Fibroblast of lung (primary cell): Measurements from ENCODE around the gene CLPTM1L. TPM values are rescaled to one million over a fixed set of nuclear protein-coding genes. Genes with fewer than 3 reads are reported as not detected.
"Not testable (repeated sequence)": the region's sequence is repeated elsewhere in the genome, so short reads cannot be mapped to it uniquely, and the experiment has no call there.

Experiments used
- DNase-seq, 2 donors: peaks; one replicate each; pipeline versions ENCODE4 v3.0.0 to v3.0.0-alpha.2; 2010; ENCODE audit warnings: low read depth in 2 of 2
- H2AFZ ChIP-seq: 2 replicates; pipeline ENCODE4 v1.5.1; 2012; ENCODE audit warnings: low read length, control low read depth, inconsistent platforms
- H3K27ac ChIP-seq: 2 replicates; pipeline ENCODE4 v1.5.1; 2011; ENCODE audit warnings: low read length, control low read depth; ENCODE audit not compliant: insufficient read depth
- H3K27me3 ChIP-seq: 2 replicates; pipeline ENCODE4 v1.5.1; 2011; ENCODE audit warnings: mild to moderate bottlenecking, low read length; ENCODE audit not compliant: control insufficient read depth, insufficient read depth
- H3K36me3 ChIP-seq: 2 replicates; pipeline ENCODE4 v1.5.1; 2011; ENCODE audit warnings: low read length; ENCODE audit not compliant: control insufficient read depth, insufficient read depth
- H3K4me1 ChIP-seq: 2 replicates; pipeline ENCODE4 v1.5.1; 2011; ENCODE audit warnings: low read length; ENCODE audit not compliant: control insufficient read depth, insufficient read depth; ENCODE audit errors: extremely low read depth
- H3K4me2 ChIP-seq: 2 replicates; pipeline ENCODE4 v1.5.1; 2011; ENCODE audit warnings: low read length, control low read depth; ENCODE audit not compliant: insufficient read depth; ENCODE audit errors: extremely low read depth
- H3K4me3 ChIP-seq, 4 experiments: fragments of 200-600 bp in 1 of 4; sonication (generic) in 1 of 4; replicated peaks in 1 of 4; 2 replicates each; pipeline ENCODE4 v1.5.1; 2011 to 2016; ENCODE audit warnings: low read length in 4 of 4, low read depth in 3 of 4, mild to moderate bottlenecking in 3 of 4, control low read depth in 2 of 4, inconsistent platforms in 1 of 4, mixed read lengths in 1 of 4; ENCODE audit not compliant: insufficient read depth in 1 of 4; ENCODE audit errors: control extremely low read depth in 1 of 4
- H3K79me2 ChIP-seq: 2 replicates; pipeline ENCODE4 v1.5.1; 2012; ENCODE audit warnings: mild to moderate bottlenecking, low read length, inconsistent platforms; ENCODE audit not compliant: control insufficient read depth, insufficient read depth
- H3K9ac ChIP-seq: 2 replicates; pipeline ENCODE4 v1.5.1; 2011; ENCODE audit warnings: mild to moderate bottlenecking, low read length, control low read depth; ENCODE audit not compliant: insufficient read depth
- H3K9me3 ChIP-seq: 2 replicates; pipeline ENCODE4 v1.5.1; 2012; ENCODE audit warnings: low read depth, low read length; ENCODE audit not compliant: control insufficient read depth, insufficient read depth
- H4K20me1 ChIP-seq: 2 replicates; pipeline ENCODE4 v1.5.1; 2011; ENCODE audit warnings: low read length; ENCODE audit not compliant: control insufficient read depth, insufficient read depth; ENCODE audit errors: extremely low read depth
- EZH2 ChIP-seq: IDR thresholded peaks from 2 replicates; pipeline ENCODE4 v1.5.1; 2012; ENCODE audit warnings: low read length, control low read depth, mild to moderate bottlenecking; ENCODE audit errors: missing control alignments
- polyA plus RNA-seq, 2 donors: library from polyadenylated mRNA; depleted of rRNA in 1 of 2; stranded (reverse) in 1 of 2; unstranded in 1 of 2; fragments of >200 nt; gene quantifications; 2 replicates each; pipeline ENCODE4 v1.2.1, GENCODE V29; 2011 to 2012; ENCODE audit warnings: missing spikeins in 1 of 2
- total RNA-seq: library from RNA; depleted of rRNA; stranded (reverse); fragments of >200 nt; gene quantifications from 2 replicates; pipeline ENCODE4 v1.2.1, GENCODE V29; 2014
- TF ChIP-seq, protein P1 (sequence below), 2 donors: IDR thresholded peaks in 1 of 2; conservative IDR thresholded peaks in 1 of 2; 1 replicate in 1 of 2; 2 replicates in 1 of 2; pipeline ENCODE4 v1.5.1; 2011 to 2012; ENCODE audit warnings: low read length in 2 of 2, control low read depth in 1 of 2, inconsistent platforms in 1 of 2, low read depth in 1 of 2, mild to moderate bottlenecking in 1 of 2

CLPTM1L gene
- total and polyA plus RNA-seq, 2 donors (not counting 1 experiment from before 2014, with no cell fraction given): 89.3 to 215 TPM

DNA sequence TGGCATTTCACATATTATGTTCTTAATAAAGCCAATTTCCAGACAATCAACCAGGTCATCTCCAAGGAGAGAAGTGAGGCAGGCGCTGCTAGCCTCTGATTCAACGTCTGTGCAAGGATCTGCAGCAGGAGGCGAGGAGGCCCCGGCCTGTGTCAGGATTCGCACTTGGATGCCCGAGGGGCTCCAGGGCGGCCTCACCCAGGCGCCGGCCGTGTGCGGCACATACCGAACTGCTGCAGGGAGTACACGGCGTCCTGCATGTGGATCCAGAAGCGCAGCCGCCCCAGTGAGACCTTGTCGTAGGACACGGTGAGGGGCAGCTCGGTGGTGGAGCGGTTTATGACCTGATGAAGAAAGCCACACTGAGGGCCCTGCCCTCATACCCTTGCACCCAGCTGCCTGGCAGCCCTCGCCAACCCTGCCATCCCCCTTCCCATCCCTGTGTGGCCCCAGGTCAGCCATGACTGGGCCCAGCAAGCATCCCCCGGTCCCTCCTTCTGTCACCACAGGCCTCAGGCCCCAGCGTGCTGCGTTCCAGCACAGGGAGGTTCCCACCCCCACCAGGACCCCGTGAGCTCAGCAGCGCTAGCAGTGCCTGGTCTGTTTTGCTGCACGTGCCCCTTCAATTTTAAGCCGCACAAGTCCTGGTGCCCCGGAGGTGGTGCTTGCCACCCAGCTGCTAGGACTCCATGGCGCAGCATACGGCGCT lies 9.9 kb downstream of the CLPTM1L start:
- H3K4me3 ChIP-seq: no peak overlapping the region
- H4K20me1 ChIP-seq: no peaks in the 10 kb centered on the region
- no peak overlapping the region for H3K4me2 ChIP-seq
- H3K9ac ChIP-seq: no peak overlapping the region
- no peak for DNase-seq
- TF ChIP-seq EZH2: no peak
- TF ChIP-seq, protein P1, sequence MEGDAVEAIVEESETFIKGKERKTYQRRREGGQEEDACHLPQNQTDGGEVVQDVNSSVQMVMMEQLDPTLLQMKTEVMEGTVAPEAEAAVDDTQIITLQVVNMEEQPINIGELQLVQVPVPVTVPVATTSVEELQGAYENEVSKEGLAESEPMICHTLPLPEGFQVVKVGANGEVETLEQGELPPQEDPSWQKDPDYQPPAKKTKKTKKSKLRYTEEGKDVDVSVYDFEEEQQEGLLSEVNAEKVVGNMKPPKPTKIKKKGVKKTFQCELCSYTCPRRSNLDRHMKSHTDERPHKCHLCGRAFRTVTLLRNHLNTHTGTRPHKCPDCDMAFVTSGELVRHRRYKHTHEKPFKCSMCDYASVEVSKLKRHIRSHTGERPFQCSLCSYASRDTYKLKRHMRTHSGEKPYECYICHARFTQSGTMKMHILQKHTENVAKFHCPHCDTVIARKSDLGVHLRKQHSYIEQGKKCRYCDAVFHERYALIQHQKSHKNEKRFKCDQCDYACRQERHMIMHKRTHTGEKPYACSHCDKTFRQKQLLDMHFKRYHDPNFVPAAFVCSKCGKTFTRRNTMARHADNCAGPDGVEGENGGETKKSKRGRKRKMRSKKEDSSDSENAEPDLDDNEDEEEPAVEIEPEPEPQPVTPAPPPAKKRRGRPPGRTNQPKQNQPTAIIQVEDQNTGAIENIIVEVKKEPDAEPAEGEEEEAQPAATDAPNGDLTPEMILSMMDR (conservative IDR thresholded peaks at IDR 0.05 in 1 of 2, IDR thresholded peaks at IDR 0.05 in 1 of 2; ENCODE audit: low read depth in 1 of 2, low read length in 2 of 2): no peak
- no peaks in the 10 kb centered on the region for H3K4me1 ChIP-seq
- peaks cover 27% of the 10 kb centered on the region for H3K36me3 ChIP-seq
- H3K27ac ChIP-seq: no peak overlapping the region
- no peaks in the 10 kb centered on the region for H3K9me3 ChIP-seq
- H2AFZ ChIP-seq: no peak overlapping the region
- no peaks in the 10 kb centered on the region for H3K79me2 ChIP-seq
- H3K27me3 ChIP-seq: no peaks in the 10 kb centered on the region

DNA sequence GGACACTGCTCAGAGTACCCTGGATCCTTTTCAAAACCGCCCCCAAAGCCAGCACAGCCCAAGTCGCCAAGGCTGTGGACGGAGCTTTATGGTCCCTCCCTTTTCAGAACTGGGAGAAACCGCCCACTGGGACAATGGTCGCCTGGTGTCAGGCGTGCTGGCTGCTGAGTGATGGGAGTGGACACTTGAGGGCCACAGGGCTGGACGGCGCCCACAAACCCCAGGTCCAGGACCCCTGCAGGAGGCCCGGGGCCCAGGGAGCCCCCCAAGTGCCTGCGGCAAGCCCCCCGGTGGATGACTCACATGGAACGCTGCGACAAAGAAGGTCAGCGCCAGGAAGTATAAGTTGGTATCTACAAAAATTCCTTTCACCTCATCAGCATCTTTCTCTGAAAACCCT lies 10.9 kb downstream of the CLPTM1L start:
- Histone ChIP-seq H2AFZ (no peak overlapping the region), H3K4me1 (peaks cover 2% of the 10 kb centered on the region), H3K4me3 (no peak overlapping the region), H3K9me3 (no peaks in the 10 kb centered on the region), H3K9ac (no peak overlapping the region), H3K79me2 (no peaks in the 10 kb centered on the region), H3K36me3 (peaks cover 25% of the 10 kb centered on the region), H3K4me2 (no peak overlapping the region), H4K20me1 (no peaks in the 10 kb centered on the region), H3K27ac (no peak overlapping the region), H3K27me3 (no peaks in the 10 kb centered on the region)
- TF ChIP-seq EZH2: no peak
- TF ChIP-seq, protein P1 (conservative IDR thresholded peaks at IDR 0.05 in 1 of 2, IDR thresholded peaks at IDR 0.05 in 1 of 2; ENCODE audit: low read depth in 1 of 2, low read length in 2 of 2): no peak
- DNase-seq: no peak

DNA sequence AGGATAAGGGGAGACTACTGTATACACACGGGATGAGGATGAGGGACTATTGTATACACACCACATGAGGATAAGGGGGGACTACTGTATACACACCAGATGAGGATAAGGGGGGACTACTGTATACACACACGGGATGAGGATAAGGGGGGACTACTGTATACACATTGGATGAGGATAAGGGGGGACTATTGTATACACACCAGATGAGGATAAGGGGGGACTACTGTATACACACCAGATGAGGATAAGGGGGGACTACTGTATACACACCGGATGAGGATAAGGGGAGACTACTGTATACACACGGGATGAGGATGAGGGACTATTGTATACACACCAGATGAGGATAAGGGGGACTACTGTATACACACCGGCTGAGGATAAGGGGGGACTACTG lies 11.6 kb downstream of the CLPTM1L start:
- not testable (repeated sequence) for H3K4me2 ChIP-seq, H3K27me3 ChIP-seq, H3K27ac ChIP-seq, H3K4me3 ChIP-seq, H3K4me1 ChIP-seq, H3K9ac ChIP-seq, DNase-seq, H4K20me1 ChIP-seq, H3K79me2 ChIP-seq, H3K9me3 ChIP-seq, H2AFZ ChIP-seq
- H3K36me3 ChIP-seq: peaks cover 25% of the 10 kb centered on the region
